ENCODE results near the gene SLC25A26. TPM values are rescaled to one million over a fixed set of nuclear protein-coding genes. Genes with fewer than 3 reads are reported as not detected.

SLC25A26 gene
- polyA plus RNA-seq, 1 experiment = 16.4 TPM

- no peaks in the 10 kb centered on the region for H3K9me3 ChIP-seq (ENCODE audit: control insufficient read depth, insufficient read depth, low read length)
- DNase-seq (ENCODE audit: low read depth, low spot score) = no peak
- no peak overlapping the region for H3K4me3 ChIP-seq (ENCODE audit: low read depth, low read length)
- H3K27ac ChIP-seq (ENCODE audit: low read depth, low read length) = no peak overlapping the region
- no peaks in the 10 kb centered on the region for H3K27me3 ChIP-seq (ENCODE audit: control insufficient read depth, insufficient read depth, low read length)
- TF ChIP-seq, protein P1, sequence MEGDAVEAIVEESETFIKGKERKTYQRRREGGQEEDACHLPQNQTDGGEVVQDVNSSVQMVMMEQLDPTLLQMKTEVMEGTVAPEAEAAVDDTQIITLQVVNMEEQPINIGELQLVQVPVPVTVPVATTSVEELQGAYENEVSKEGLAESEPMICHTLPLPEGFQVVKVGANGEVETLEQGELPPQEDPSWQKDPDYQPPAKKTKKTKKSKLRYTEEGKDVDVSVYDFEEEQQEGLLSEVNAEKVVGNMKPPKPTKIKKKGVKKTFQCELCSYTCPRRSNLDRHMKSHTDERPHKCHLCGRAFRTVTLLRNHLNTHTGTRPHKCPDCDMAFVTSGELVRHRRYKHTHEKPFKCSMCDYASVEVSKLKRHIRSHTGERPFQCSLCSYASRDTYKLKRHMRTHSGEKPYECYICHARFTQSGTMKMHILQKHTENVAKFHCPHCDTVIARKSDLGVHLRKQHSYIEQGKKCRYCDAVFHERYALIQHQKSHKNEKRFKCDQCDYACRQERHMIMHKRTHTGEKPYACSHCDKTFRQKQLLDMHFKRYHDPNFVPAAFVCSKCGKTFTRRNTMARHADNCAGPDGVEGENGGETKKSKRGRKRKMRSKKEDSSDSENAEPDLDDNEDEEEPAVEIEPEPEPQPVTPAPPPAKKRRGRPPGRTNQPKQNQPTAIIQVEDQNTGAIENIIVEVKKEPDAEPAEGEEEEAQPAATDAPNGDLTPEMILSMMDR (IDR thresholded peaks at IDR 0.05; ENCODE audit: low read depth, low read length) = no peak
- CTCF ChIA-PET = interaction anchor here (0.7 to 6.6 kb wide), 7 partner anchors 19 to 716 kb away, joined by 3 to 72 read pairs (median 23); no protein-coding TSS in a partner anchor
- POLR2A ChIA-PET = no interaction called here
Measured at GRCh38 chr3:66255865-66256264, 35.1 kb downstream of the SLC25A26 start.

DNA sequence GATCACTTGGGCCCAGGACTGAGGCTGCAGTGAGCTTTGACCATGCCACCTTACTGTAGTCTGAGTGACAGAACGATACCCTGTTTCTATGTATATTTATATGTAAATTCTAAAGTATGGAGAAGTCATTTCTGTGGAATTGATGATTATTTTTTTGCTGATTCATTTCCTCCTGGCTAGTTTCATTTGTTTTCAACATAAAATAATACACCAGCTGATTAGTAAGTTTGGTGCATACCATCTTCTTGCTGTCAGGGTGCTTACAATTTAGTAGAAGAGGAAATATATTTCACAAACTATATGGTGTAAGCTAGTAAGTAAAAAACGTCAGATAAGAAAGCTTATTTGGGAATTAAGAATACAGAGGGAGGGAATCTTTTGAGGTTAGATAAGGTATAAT is 36.0 kb downstream of the SLC25A26 start:
- CTCF ChIA-PET = interaction anchor here (0.6 to 6.6 kb wide), 7 partner anchors 13 to 1794 kb away, joined by 3 to 72 read pairs (median 5); no protein-coding TSS in a partner anchor
- Histone ChIP-seq H3K9me3 (ENCODE audit: control insufficient read depth, insufficient read depth, low read length) (no peaks in the 10 kb centered on the region), H3K27me3 (ENCODE audit: control insufficient read depth, insufficient read depth, low read length) (no peaks in the 10 kb centered on the region), H3K4me3 (ENCODE audit: low read depth, low read length) (no peak overlapping the region), H3K27ac (ENCODE audit: low read depth, low read length) (peak overlapping the region; percentile 65)
- TF ChIP-seq, protein P1 (IDR thresholded peaks at IDR 0.05; ENCODE audit: low read depth, low read length) = no peak
- POLR2A ChIA-PET = no interaction called here
- DNase-seq (ENCODE audit: low read depth, low spot score) = no peak

DNA sequence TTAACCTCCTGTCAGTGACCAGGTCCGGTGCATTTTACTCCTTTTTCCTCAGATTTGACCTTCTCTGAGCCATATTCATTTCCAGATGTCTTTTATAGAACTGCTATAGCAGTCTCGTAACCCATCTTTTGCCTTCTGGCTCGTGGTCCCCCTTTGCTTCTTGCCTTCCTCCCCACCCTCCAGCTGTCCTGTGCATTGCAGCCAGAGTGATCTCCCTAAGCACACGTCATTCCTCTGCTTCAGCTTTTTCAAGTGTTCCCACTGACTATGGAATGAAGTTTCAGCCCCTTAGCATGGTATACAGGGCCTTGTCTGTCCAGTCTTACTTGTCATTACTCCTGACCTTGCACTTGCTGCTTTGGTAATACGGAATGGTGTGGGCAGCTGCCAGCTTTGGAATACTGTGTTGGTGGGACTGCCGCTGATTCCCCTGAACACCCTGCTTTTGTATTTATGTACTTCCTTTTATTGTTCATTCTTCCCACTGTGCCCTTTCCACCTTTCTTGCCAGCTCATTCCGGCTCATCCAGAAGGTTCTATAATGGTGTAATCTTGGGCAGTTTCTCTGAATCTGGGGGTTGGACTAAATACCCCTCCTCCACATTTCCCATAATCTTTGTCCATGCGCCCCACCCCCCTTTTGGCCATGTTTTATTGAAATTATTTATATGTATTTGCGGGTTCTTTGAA is 38.9 kb downstream of the SLC25A26 start:
- Histone ChIP-seq H3K27ac (ENCODE audit: low read depth, low read length) (no peak overlapping the region), H3K4me3 (ENCODE audit: low read depth, low read length) (no peak overlapping the region), H3K27me3 (ENCODE audit: control insufficient read depth, insufficient read depth, low read length) (no peaks in the 10 kb centered on the region), H3K9me3 (ENCODE audit: control insufficient read depth, insufficient read depth, low read length) (no peaks in the 10 kb centered on the region)
- POLR2A ChIA-PET = no interaction called here
- DNase-seq (ENCODE audit: low read depth, low spot score) = no peak
- TF ChIP-seq, protein P1 (IDR thresholded peaks at IDR 0.05; ENCODE audit: low read depth, low read length) = no peak
- CTCF ChIA-PET = interaction anchor here (1.2 to 2.4 kb wide), 2 partner anchors 562 to 563 kb away, joined by 3 to 6 read pairs; no protein-coding TSS in a partner anchor

GRCh38 chr3:66260431-66260830 is 39.6 kb downstream of the SLC25A26 start:
- Histone ChIP-seq H3K27me3 (ENCODE audit: control insufficient read depth, insufficient read depth, low read length) (no peaks in the 10 kb centered on the region), H3K27ac (ENCODE audit: low read depth, low read length) (no peak overlapping the region), H3K9me3 (ENCODE audit: control insufficient read depth, insufficient read depth, low read length) (no peaks in the 10 kb centered on the region), H3K4me3 (ENCODE audit: low read depth, low read length) (no peak overlapping the region)
- ChIA-PET POLR2A (no interaction called here), CTCF (interaction anchor here (1.2 to 2.4 kb wide), 2 partner anchors 562 to 563 kb away, joined by 3 to 6 read pairs; no protein-coding TSS in a partner anchor)
- no peak for DNase-seq (ENCODE audit: low read depth, low spot score)
- TF ChIP-seq, protein P1 (IDR thresholded peaks at IDR 0.05; ENCODE audit: low read depth, low read length) = no peak

DNA sequence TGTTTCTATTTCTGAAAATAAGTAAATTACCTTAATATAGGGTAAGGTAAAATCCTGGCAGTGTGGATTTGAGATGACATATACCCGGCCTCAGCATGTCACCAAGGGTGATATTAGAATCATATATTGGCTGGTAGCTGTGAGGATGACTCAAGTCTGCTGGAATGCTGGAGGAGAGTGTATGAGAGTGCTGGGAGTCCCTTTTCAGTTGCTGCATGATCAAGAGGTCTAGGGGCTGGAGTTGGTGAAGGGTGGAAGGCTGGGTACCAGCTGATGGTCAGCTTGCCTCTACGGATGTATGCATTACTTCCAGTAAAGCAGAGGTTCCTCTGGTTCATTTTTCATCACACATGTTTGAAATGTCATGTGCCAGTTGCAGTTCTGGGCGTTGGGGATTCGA is 40.6 kb downstream of the SLC25A26 start:
- TF ChIP-seq, protein P1 (IDR thresholded peaks at IDR 0.05; ENCODE audit: low read depth, low read length) = no peak
- no peaks in the 10 kb centered on the region for H3K9me3 ChIP-seq (ENCODE audit: control insufficient read depth, insufficient read depth, low read length)
- no peaks in the 10 kb centered on the region for H3K27me3 ChIP-seq (ENCODE audit: control insufficient read depth, insufficient read depth, low read length)
- no peak for DNase-seq (ENCODE audit: low read depth, low spot score)
- CTCF ChIA-PET = interaction anchor here (1.5 to 1.6 kb wide), 2 partner anchors 8 to 561 kb away, joined by 6 to 14 read pairs; no protein-coding TSS in a partner anchor
- no peak overlapping the region for H3K4me3 ChIP-seq (ENCODE audit: low read depth, low read length)
- H3K27ac ChIP-seq (ENCODE audit: low read depth, low read length) = no peak overlapping the region
- POLR2A ChIA-PET = no interaction called here
